A673 (cell line): ENCODE measurements around the gene SRSF7.

Source experiments
- CTCF ChIP-seq: fragments of 300-800, 200-600 bp; sonication (generic); conservative IDR thresholded peaks from 2 replicates; pipeline ENCODE4 v1.5.1; 2017; ENCODE audit warnings: low read depth, mild to moderate bottlenecking, antibody characterized with exemption, low read length, moderate library complexity, mixed read lengths
- EZH2 ChIP-seq: fragments of 200-600 bp; sonication (generic); IDR thresholded peaks from 2 replicates; pipeline ENCODE4 v1.6.1; 2017; ENCODE audit warnings: borderline replicate concordance, low read depth, mild to moderate bottlenecking, mixed read lengths, antibody characterized with exemption, low read length; ENCODE audit not compliant: poor library complexity, severe bottlenecking

- TF ChIP-seq CTCF (no peak), EZH2 (no peak)
Measured at GRCh38 chr2:38704664-38705063, 46.5 kb downstream of the SRSF7 start.
